ENCODE results near the gene CDV3.

Gene CDV3

DNA sequence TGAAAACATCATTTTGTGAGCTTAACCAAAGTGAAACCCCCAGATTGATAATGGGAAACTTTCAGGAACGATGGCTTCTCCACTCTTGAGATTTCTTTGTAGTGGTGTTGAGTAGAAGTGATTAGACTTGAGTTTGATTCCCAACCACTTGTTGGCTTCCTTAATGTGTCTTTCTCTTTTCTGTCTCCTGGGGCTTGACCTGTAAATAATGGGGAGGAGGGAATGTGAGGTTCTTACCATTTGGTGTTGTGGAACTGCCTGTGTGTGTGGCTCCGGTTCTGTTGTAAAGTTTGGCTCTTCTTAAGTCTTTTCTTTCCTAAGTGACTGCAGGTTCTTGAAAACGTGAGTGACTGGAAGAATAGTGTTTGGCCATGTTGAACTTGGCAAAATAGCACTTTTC is 2.7 kb downstream of the CDV3 start:
- Histone ChIP-seq H3K4me2 (peak overlapping the region; percentile 93), H3K36me3 (ENCODE audit: insufficient read depth) (peaks cover 47% of the 10 kb centered on the region), H3K4me1 (ENCODE audit: low read depth, poor library complexity, severe bottlenecking) (peaks cover 68% of the 10 kb centered on the region), H3K27ac (peak overlapping the region; percentile 85), H3K9ac (peak overlapping the region; percentile 83; the same call in 1 of the 2 replicates), H3K4me3 (IDR thresholded peaks at IDR 0.05; ENCODE audit: insufficient read depth, low read depth, low read length) (no peak overlapping the region), H3K79me2 (ENCODE audit: insufficient read depth, low read depth) (peaks cover 69% of the 10 kb centered on the region), H4K20me1 (ENCODE audit: insufficient read depth) (peaks cover 61% of the 10 kb centered on the region), H2AFZ (ENCODE audit: low read depth) (no peak overlapping the region), H3K27me3 (ENCODE audit: insufficient read depth, low read depth) (no peaks in the 10 kb centered on the region)
- TF ChIP-seq, protein P1, sequence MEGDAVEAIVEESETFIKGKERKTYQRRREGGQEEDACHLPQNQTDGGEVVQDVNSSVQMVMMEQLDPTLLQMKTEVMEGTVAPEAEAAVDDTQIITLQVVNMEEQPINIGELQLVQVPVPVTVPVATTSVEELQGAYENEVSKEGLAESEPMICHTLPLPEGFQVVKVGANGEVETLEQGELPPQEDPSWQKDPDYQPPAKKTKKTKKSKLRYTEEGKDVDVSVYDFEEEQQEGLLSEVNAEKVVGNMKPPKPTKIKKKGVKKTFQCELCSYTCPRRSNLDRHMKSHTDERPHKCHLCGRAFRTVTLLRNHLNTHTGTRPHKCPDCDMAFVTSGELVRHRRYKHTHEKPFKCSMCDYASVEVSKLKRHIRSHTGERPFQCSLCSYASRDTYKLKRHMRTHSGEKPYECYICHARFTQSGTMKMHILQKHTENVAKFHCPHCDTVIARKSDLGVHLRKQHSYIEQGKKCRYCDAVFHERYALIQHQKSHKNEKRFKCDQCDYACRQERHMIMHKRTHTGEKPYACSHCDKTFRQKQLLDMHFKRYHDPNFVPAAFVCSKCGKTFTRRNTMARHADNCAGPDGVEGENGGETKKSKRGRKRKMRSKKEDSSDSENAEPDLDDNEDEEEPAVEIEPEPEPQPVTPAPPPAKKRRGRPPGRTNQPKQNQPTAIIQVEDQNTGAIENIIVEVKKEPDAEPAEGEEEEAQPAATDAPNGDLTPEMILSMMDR (conservative IDR thresholded peaks at IDR 0.05; ENCODE audit: low read depth, low read length) = no peak

DNA sequence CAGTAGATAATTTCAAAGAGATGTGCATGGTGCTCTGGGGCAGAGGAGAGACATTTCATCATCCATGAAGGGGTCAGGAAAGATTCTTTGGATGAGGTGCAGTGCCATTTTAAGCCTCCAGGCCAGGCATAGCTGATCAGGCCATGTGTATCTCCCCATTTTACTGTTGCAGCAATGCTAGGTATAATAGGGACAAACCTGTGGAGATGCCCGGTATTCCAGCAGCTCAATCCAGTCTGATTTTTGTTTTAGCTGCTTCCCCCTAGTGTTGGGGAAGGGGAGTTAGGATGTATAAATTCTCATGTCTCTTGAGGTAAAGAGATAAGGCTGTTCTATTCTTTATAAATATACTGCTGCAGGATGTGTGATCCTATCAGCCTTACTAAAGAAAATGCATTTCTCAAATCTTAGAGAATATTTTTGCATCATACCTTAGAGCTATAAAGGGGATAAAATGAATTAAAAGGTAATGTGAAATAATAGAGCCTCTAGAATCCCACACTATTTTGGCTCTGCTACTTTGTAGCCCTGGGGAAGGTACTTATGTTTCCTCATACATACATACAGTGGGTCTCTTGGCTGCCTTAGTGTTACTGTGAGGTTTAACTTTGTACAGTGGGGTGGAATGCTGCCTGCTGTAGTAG is 5.2 kb downstream of the CDV3 start:
- H3K4me2 ChIP-seq = peak overlapping the region; percentile 93
- peak overlapping the region; percentile 2; the same call in 1 of the 2 replicates for H3K9ac ChIP-seq
- H3K36me3 ChIP-seq (ENCODE audit: insufficient read depth) = peaks cover 66% of the 10 kb centered on the region
- H3K4me1 ChIP-seq (ENCODE audit: low read depth, poor library complexity, severe bottlenecking) = peaks cover 76% of the 10 kb centered on the region
- H4K20me1 ChIP-seq (ENCODE audit: insufficient read depth) = peaks cover 86% of the 10 kb centered on the region
- TF ChIP-seq, protein P1 (conservative IDR thresholded peaks at IDR 0.05; ENCODE audit: low read depth, low read length) = peak; percentile 78
- peaks cover 94% of the 10 kb centered on the region for H3K79me2 ChIP-seq (ENCODE audit: insufficient read depth, low read depth)
- H3K27ac ChIP-seq = peak overlapping the region; percentile 85; the same call in 1 of the 2 replicates
- no peak overlapping the region for H2AFZ ChIP-seq (ENCODE audit: low read depth)
- H3K4me3 ChIP-seq (IDR thresholded peaks at IDR 0.05; ENCODE audit: insufficient read depth, low read depth, low read length) = no peak overlapping the region
- H3K27me3 ChIP-seq (ENCODE audit: insufficient read depth, low read depth) = no peaks in the 10 kb centered on the region

DNA sequence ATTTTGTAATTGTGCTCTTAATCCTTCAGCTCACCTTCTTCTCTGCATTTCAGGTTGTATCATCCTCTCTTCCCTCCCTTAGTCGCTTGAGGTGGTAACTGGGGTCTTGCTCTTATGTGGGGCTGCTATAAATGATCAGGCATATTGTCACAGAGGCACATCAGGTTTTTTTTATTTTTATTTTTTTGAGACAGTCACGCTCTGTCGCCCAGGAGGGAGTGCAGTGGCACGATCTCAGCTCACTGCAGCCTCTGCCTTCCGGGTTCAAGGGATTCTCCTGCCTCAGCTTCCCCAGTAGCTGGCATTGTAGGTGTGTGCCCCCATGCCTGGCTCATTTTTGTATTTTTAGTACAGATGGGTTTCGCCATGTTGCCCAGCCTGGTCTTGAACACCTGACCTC is 9.9 kb downstream of the CDV3 start:
- Histone ChIP-seq H3K4me1 (ENCODE audit: low read depth, poor library complexity, severe bottlenecking) (peaks cover 98% of the 10 kb centered on the region), H3K36me3 (ENCODE audit: insufficient read depth) (peaks cover 67% of the 10 kb centered on the region), H4K20me1 (ENCODE audit: insufficient read depth) (peaks cover 95% of the 10 kb centered on the region), H3K27ac (no peak overlapping the region), H3K9ac (no peak overlapping the region), H3K4me3 (IDR thresholded peaks at IDR 0.05; ENCODE audit: insufficient read depth, low read depth, low read length) (no peak overlapping the region), H3K27me3 (ENCODE audit: insufficient read depth, low read depth) (no peaks in the 10 kb centered on the region), H3K4me2 (no peak overlapping the region; the same call in 1 of the 2 replicates), H2AFZ (ENCODE audit: low read depth) (no peak overlapping the region), H3K79me2 (ENCODE audit: insufficient read depth, low read depth) (peaks cover 92% of the 10 kb centered on the region)
- TF ChIP-seq, protein P1 (conservative IDR thresholded peaks at IDR 0.05; ENCODE audit: low read depth, low read length) = no peak

DNA sequence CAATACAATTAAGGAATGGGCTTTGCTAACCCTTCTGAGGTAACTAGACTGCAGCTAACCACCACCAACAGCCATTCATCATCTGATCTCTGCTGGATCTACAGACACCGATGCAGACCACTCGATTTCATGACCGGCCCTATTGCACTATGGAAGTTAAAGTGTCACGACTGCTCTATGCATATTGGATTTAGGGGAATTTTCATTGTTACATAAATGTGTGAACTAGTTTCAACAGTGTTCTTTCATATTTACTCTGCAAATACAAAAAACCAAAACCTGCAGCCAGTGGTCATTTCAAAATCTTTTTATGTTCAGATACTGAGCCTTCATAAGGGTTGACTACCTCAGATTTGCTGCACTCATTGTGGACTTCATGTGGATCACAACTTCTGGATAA is 14.5 kb downstream of the CDV3 start:
- no peak overlapping the region for H3K27ac ChIP-seq
- no peak overlapping the region for H2AFZ ChIP-seq (ENCODE audit: low read depth)
- no peak overlapping the region for H3K9ac ChIP-seq
- H3K27me3 ChIP-seq (ENCODE audit: insufficient read depth, low read depth) = no peaks in the 10 kb centered on the region
- H3K4me2 ChIP-seq = 0 out of 2 replicates have a peak overlapping the region, but pooled peaks have one; percentile 4
- no peak overlapping the region for H3K4me3 ChIP-seq (IDR thresholded peaks at IDR 0.05; ENCODE audit: insufficient read depth, low read depth, low read length)
- H3K36me3 ChIP-seq (ENCODE audit: insufficient read depth) = peaks cover 49% of the 10 kb centered on the region
- peaks cover 99% of the 10 kb centered on the region for H3K4me1 ChIP-seq (ENCODE audit: low read depth, poor library complexity, severe bottlenecking)
- TF ChIP-seq, protein P1 (conservative IDR thresholded peaks at IDR 0.05; ENCODE audit: low read depth, low read length) = no peak
- peaks cover 71% of the 10 kb centered on the region for H4K20me1 ChIP-seq (ENCODE audit: insufficient read depth)
- H3K79me2 ChIP-seq (ENCODE audit: insufficient read depth, low read depth) = peaks cover 51% of the 10 kb centered on the region
